Activated naive CD8-positive, alpha-beta T cell treated with anti-CD3 and anti-CD28 coated beads, Interleukin-2, amount 10 ng/mL, durations not matched to agents 7 days and 5 days (primary cell): ENCODE data around the gene SWSAP1. TPM values are rescaled to one million over a fixed set of nuclear protein-coding genes. Genes with fewer than 3 reads are reported as not detected.

ENCODE experiments used
- ATAC-seq: fragments of 150-1000 bp; cut with Tn5 transposase; one replicate; pipeline ENCODE4 v1.10.0; 2021; ENCODE audit warnings: low read depth, moderate library complexity
- POLR2A ChIA-PET: fragments of 350-600 bp; sonication (Branson Sonifier 250); formaldehyde crosslinking; loops from one replicate; lab custom pipeline; 2021; ENCODE audit warnings: antibody characterized with exemption; lab: Charles Lee
- DNase-seq: peaks from one replicate; pipeline ENCODE4 v3.0.0; 2021
- H3K27ac Mint-ChIP-seq: one replicate; pipeline ENCODE4 v1.8.0; 2022; ENCODE audit warnings: mild to moderate bottlenecking, mixed read lengths
- H3K27me3 Mint-ChIP-seq: one replicate; pipeline ENCODE4 v1.8.0; 2022; ENCODE audit warnings: mild to moderate bottlenecking, moderate library complexity, mixed read lengths
- H3K36me3 Mint-ChIP-seq: one replicate; pipeline ENCODE4 v1.8.0; 2021; ENCODE audit warnings: mild to moderate bottlenecking, mixed read lengths
- H3K4me1 Mint-ChIP-seq: one replicate; pipeline ENCODE4 v1.8.0; 2021; ENCODE audit warnings: mixed read lengths
- H3K4me3 Mint-ChIP-seq: one replicate; pipeline ENCODE4 v1.8.0; 2022; ENCODE audit warnings: mild to moderate bottlenecking, moderate library complexity, mixed read lengths
- H3K9me3 Mint-ChIP-seq: one replicate; pipeline ENCODE4 v1.8.0; 2021; ENCODE audit warnings: mixed read lengths
- total RNA-seq, 2 experiments: library from RNA; stranded (reverse); gene quantifications; one replicate each; pipeline ENCODE4 v1.2.3, GENCODE V29; 2021

SWSAP1 gene
- total RNA-seq, 2 experiments from 2014 or later = 3.0 to 3.3 TPM

DNA sequence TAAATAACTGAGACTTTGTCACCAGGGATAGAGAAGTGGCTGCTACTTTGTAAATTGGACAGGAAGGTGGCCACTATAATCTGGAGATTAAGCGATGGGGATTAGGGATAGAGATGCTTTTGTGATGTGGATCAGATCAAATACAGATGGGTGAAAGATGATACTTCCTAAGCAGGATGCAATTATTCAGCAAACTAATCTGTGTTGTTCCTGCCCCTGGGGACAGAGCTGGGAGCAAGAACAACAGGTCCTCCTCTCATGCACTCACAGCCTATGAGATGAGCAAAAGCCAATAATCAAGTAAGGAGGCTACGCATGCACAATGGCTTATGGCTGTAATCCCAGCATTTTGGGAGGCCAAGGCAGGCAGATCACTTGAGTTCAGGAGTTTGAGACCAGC lies 40.1 kb downstream of the SWSAP1 start:
- ATAC-seq = no peak
- peaks cover 57% of the 10 kb centered on the region for H3K27me3 Mint-ChIP-seq
- no peak overlapping the region for H3K4me3 Mint-ChIP-seq
- H3K4me1 Mint-ChIP-seq = peaks cover 5% of the 10 kb centered on the region
- no peak for DNase-seq
- no peaks in the 10 kb centered on the region for H3K36me3 Mint-ChIP-seq
- H3K27ac Mint-ChIP-seq = no peak overlapping the region
- H3K9me3 Mint-ChIP-seq = no peaks in the 10 kb centered on the region
- POLR2A ChIA-PET = no interaction called here

DNA sequence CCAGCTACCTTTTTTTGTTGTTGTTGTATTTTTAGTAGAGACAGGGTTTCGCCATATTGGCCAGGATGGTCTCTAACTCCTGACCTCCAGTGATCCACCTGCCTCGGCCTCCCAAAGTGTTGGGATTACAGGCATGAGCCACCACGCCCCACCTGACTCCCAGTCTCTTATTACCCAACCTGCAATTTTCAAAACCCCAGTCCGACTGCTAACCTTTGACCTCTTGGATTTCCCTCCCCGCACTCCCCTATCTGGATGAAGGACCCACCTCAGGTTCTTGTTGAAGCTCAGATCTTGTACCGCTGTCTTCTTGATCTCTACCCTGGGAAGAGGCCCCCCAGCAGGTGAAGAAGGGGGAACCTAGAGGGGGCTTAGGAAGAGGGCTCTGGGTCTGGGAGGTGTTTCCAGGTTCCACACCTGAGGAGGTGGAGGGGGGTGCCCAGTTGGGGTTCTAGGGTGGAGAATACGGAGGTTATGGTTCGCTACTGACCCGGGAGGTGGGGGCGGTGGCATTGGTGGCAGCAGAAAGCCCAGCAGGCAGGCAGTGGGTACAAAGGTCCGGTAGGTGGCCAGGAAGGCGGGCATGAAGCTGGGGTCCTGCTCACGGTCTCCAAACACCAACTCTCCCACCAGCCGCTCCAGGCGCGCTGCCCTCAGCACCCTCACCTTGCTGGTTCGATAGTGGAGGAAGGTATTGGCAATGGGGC lies 42.0 kb downstream of the SWSAP1 start:
- H3K4me1 Mint-ChIP-seq = peaks cover 16% of the 10 kb centered on the region
- no peak for DNase-seq
- no peak for ATAC-seq
- POLR2A ChIA-PET = no interaction called here
- H3K27me3 Mint-ChIP-seq = peaks cover 67% of the 10 kb centered on the region
- no peak overlapping the region for H3K27ac Mint-ChIP-seq
- H3K9me3 Mint-ChIP-seq = no peaks in the 10 kb centered on the region
- no peak overlapping the region for H3K4me3 Mint-ChIP-seq
- H3K36me3 Mint-ChIP-seq = no peaks in the 10 kb centered on the region

DNA sequence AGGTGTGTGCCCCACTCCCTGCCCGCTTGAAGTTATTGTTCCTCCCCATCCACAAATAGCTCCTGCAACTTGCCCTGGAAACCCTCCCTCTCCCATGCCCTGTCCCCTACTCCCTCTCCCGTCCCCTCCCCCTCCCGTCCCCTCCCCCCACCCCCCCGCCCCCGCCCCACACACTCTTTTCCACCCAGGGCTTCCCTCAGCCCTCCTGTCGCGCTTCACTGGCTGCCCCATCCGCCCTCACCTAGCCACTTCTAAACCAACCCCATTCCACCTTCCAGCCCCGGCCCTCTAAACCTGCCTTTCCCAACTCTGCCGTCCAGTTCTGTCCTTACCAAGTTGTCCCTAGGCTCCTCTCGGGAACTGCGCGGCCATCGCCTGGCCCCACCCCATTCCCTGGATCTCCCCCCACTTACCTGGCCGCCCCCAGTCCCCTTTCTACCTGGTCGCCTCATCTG lies 43.7 kb downstream of the SWSAP1 start:
- POLR2A ChIA-PET = interaction anchor here (0.7 kb wide), 1 partner anchor 10 kb away, joined by 4 read pairs; no protein-coding TSS in a partner anchor
- H3K27ac Mint-ChIP-seq = no peak overlapping the region
- no peak for DNase-seq
- H3K4me3 Mint-ChIP-seq = no peak overlapping the region
- H3K9me3 Mint-ChIP-seq = no peaks in the 10 kb centered on the region
- peaks cover 29% of the 10 kb centered on the region for H3K4me1 Mint-ChIP-seq
- ATAC-seq = no peak
- peaks cover 76% of the 10 kb centered on the region for H3K27me3 Mint-ChIP-seq
- H3K36me3 Mint-ChIP-seq = no peaks in the 10 kb centered on the region

GRCh38 chr19:11418549-11419506 lies 44.4 kb downstream of the SWSAP1 start, which contains the start of gene RGL3:
Gene RGL3 (minus strand): TSS chr19:11419314. CDS start chr19:11419278, 36 bp downstream.
- H3K27ac Mint-ChIP-seq = no peak within 1 kb of the TSS
- no peak within 1 kb of the TSS for H3K4me3 Mint-ChIP-seq

GRCh38 chr19:11420429-11421370 lies 46.2 kb downstream of the SWSAP1 start:
- peaks cover 34% of the 10 kb centered on the region for H3K4me1 Mint-ChIP-seq
- H3K27ac Mint-ChIP-seq = no peak overlapping the region
- POLR2A ChIA-PET = interaction anchor here (0.5 to 1.8 kb wide), 5 partner anchors 7 to 45 kb away, joined by 3 to 15 read pairs (median 4); partner anchors contain the start of gene SWSAP1
- no peaks in the 10 kb centered on the region for H3K36me3 Mint-ChIP-seq
- no peak for DNase-seq
- no peak for ATAC-seq
- no peaks in the 10 kb centered on the region for H3K9me3 Mint-ChIP-seq
- H3K27me3 Mint-ChIP-seq = peaks cover 79% of the 10 kb centered on the region
- H3K4me3 Mint-ChIP-seq = peak overlapping the region; percentile 80

More at GRCh38 chr19:11418549-11419506, 44.4 kb downstream of the SWSAP1 start, which contains the start of gene RGL3:
- Mint-ChIP-seq H3K4me1 (peaks cover 33% of the 10 kb centered on the region), H3K9me3 (no peaks in the 10 kb centered on the region), H3K36me3 (no peaks in the 10 kb centered on the region), H3K27me3 (peaks cover 83% of the 10 kb centered on the region)
- POLR2A ChIA-PET = interaction anchor here (1.3 kb wide), 1 partner anchor 44 kb away, joined by 3 read pairs; the partner anchor contains the start of gene SWSAP1
- DNase-seq (no peak), ATAC-seq (no peak)

DNA sequence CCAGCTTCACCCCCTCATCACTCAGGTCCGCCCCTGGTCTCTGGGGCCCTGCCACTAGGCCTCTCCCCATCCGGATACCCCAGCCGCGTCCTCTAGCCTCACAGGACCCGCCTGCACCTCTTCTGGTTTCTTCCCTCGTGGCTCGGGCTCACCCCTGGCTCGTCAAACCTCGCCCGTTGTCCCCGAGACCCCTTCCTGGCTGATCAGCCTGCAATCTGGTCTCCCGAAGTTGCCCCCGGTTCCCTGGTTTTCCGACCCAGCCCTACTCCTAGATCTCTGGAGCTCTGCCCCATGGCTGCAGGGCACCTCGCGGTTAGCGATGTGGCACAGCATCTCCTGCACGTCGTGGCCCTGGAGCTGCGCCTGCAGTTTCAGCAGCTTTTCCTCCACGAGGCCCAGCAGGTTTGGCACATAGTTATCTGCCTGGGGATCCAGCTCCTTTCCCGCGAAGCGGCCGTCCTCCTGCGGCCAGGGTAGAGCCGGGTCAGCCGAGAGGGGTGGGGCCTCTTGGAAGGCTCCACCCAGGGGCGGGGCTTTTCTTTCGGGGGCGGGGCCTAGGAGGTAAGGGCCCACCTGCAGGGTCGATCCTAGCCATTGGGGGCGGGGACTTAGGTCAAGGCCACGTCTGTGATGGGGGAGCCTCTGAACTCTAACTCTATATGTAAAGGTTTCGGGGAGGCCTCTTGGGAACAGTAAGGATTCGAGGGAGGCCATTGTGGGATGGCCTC lies 47.1 kb downstream of the SWSAP1 start:
- DNase-seq = peak; percentile 69
- Mint-ChIP-seq H3K4me1 (peaks cover 34% of the 10 kb centered on the region), H3K27ac (peak overlapping the region; percentile 42), H3K4me3 (peak overlapping the region; percentile 80), H3K9me3 (no peaks in the 10 kb centered on the region), H3K36me3 (no peaks in the 10 kb centered on the region), H3K27me3 (peaks cover 71% of the 10 kb centered on the region)
- POLR2A ChIA-PET = interaction anchor here (0.6 to 2.2 kb wide), 7 partner anchors 8 to 143 kb away, joined by 3 to 15 read pairs (median 5); partner anchors contain the start of genes ODAD3, PRKCSH and SWSAP1
- ATAC-seq = peak; percentile 43

DNA sequence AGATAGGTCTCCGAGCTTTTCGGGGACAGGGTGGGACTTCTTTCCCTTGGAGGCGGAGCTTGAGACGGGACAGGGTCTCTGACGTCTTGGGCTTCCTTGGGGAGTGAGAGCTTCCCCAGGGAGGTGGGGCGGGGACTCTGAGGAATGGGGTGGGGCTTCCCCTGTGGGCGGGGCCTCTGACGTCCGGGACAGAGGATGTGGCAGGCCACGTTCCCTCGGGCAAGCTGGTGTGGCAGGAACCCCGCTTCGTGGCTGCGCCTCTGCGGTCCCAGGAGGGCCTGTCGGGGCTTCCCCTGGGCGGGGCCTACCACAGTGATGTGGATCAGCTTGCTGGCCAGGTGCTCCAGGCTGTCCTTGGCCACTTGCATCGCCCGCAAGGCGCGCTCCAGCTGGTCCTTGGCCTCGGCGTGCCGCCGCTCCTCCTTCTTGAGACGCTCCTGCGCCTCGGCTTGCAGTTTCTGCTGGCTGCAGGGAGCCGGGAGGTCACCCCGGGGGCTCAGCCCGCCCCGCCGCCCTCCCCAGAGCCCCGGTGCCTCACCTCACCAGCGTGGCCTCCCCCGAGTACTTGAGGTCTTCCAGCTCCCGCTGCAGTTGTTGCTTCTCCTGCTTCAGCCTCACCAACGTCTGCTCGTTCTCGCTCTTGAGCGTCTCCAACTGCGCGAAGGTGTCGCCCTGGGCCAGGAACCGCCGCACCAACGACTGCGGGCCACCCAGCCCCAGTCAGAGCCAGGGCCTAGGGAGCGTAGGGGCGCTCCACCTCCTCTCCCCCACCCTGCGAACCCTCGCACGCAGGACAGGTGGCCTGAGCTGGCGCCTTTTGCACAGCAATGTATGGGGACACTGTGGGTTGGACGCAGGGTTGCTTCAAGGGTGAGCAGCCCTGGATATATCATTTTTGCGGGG lies 47.9 kb downstream of the SWSAP1 start:
- Mint-ChIP-seq H3K27ac (no peak overlapping the region), H3K36me3 (no peaks in the 10 kb centered on the region), H3K27me3 (peaks cover 63% of the 10 kb centered on the region), H3K4me3 (peak overlapping the region; percentile 80), H3K4me1 (peaks cover 34% of the 10 kb centered on the region), H3K9me3 (no peaks in the 10 kb centered on the region)
- peak; percentile 88 for DNase-seq
- peak; percentile 76 for ATAC-seq
- POLR2A ChIA-PET = interaction anchor here (0.8 to 2.2 kb wide), 7 partner anchors 13 to 143 kb away, joined by 3 to 15 read pairs (median 5); partner anchors contain the start of genes ODAD3, PRKCSH and SWSAP1

DNA sequence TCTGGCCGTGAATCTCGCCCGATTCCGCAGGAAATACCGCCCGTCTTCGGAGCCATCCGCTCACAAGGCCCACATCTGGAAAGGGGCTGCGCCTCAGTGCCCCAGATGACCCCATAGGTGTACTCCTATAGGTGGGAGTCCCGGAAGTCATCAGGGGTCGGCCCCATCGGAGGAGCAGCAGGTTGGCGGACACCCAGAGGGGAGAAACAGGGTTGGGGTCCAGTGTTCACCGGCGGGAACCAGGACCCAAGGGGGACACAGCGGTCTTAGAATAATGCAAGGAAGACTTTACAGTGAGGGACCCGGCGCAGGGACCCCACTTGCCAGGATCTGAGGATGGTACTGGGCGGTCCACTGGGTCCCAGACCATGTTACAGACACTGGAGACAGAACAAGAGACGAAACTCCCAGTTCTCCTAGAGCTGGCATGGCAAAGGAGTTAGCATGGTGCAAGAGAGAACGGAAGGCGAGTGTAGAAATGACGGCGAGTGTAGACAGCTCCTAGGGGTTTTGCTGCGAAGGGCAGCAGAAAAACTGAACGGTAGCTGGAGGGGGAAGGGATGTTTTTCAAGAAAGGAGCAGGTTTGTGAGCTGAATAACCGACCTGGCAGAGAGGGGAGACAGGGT lies 48.8 kb downstream of the SWSAP1 start:
- POLR2A ChIA-PET = interaction anchor here (1.2 to 2.2 kb wide), 3 partner anchors 12 to 59 kb away, joined by 3 to 13 read pairs (median 6); partner anchors contain the start of genes ODAD3 and PRKCSH
- Mint-ChIP-seq H3K4me3 (peak overlapping the region; percentile 16), H3K4me1 (peaks cover 32% of the 10 kb centered on the region), H3K27me3 (peaks cover 54% of the 10 kb centered on the region), H3K36me3 (no peaks in the 10 kb centered on the region), H3K9me3 (no peaks in the 10 kb centered on the region), H3K27ac (no peak overlapping the region)
- no peak for DNase-seq
- no peak for ATAC-seq

- POLR2A ChIA-PET = interaction anchor here (1.6 to 2.2 kb wide), 2 partner anchors 43 to 59 kb away, joined by 6 to 13 read pairs; no protein-coding TSS in a partner anchor
- Mint-ChIP-seq H3K27ac (no peak overlapping the region), H3K4me1 (peaks cover 29% of the 10 kb centered on the region), H3K4me3 (no peak overlapping the region), H3K36me3 (no peaks in the 10 kb centered on the region), H3K9me3 (no peaks in the 10 kb centered on the region), H3K27me3 (peaks cover 49% of the 10 kb centered on the region)
- DNase-seq (no peak), ATAC-seq (no peak)
These were observed 49.3 kb downstream of the SWSAP1 start for GRCh38 chr19:11423791-11424181.
